NB4 (cell line): ENCODE measurements around the gene PYM1.

ENCODE experiments used
- MYC ChIP-seq: IDR thresholded peaks from 2 replicates; pipeline ENCODE4 v1.6.1; 2011; ENCODE audit warnings: low read depth, low read length
- POLR2A ChIP-seq: IDR thresholded peaks from 2 replicates; pipeline ENCODE4 v1.6.1; 2011; ENCODE audit warnings: mild to moderate bottlenecking; ENCODE audit not compliant: insufficient read length; ENCODE audit errors: extremely low read depth
- TF ChIP-seq, protein P1 (sequence below): IDR thresholded peaks from one replicate; pipeline ENCODE4 v1.5.1; 2012; ENCODE audit warnings: low read depth, low read length
- TF ChIP-seq, protein P2 (sequence below): IDR thresholded peaks from 2 replicates; pipeline ENCODE4 v1.6.1; 2011; ENCODE audit warnings: low read depth, low read length

DNA sequence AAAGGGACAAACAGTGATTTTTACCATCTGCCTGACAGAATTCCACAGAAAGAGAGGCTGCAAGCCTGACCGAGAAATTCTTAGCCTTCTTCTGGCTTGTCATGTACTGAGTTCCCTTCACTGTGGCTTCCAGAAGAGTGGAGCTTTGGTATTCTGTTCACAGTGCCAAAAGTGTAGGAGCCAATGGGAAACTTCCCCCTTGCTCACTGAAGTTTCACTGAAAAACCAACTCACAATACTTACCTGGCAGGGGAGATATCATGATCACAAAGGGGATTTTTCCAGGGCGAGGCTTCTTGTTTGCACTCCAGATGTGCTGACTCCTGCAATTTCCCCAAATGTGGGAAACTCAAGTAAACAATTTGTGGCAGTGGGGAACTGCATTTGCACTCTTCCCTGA lies 53.3 kb downstream of the PYM1 start:
- TF ChIP-seq, protein P1, sequence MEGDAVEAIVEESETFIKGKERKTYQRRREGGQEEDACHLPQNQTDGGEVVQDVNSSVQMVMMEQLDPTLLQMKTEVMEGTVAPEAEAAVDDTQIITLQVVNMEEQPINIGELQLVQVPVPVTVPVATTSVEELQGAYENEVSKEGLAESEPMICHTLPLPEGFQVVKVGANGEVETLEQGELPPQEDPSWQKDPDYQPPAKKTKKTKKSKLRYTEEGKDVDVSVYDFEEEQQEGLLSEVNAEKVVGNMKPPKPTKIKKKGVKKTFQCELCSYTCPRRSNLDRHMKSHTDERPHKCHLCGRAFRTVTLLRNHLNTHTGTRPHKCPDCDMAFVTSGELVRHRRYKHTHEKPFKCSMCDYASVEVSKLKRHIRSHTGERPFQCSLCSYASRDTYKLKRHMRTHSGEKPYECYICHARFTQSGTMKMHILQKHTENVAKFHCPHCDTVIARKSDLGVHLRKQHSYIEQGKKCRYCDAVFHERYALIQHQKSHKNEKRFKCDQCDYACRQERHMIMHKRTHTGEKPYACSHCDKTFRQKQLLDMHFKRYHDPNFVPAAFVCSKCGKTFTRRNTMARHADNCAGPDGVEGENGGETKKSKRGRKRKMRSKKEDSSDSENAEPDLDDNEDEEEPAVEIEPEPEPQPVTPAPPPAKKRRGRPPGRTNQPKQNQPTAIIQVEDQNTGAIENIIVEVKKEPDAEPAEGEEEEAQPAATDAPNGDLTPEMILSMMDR = no peak
- TF ChIP-seq POLR2A (no peak), MYC (no peak)
- TF ChIP-seq, protein P2, sequence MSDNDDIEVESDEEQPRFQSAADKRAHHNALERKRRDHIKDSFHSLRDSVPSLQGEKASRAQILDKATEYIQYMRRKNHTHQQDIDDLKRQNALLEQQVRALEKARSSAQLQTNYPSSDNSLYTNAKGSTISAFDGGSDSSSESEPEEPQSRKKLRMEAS = no peak
